ENCODE measurements around the gene LMO2.

Gene LMO2

GRCh38 chr11:33931067-33931466, 39.2 kb upstream of the LMO2 start:
- DNase-seq (ENCODE audit: low spot score): no peak
- H3K4me1 ChIP-seq (ENCODE audit: insufficient read depth, poor library complexity, severe bottlenecking): no peaks in the 10 kb centered on the region
- no peak overlapping the region for H3K27ac ChIP-seq (ENCODE audit: poor library complexity, severe bottlenecking)
- H3K4me3 ChIP-seq (ENCODE audit: severe bottlenecking): no peak overlapping the region
- no peaks in the 10 kb centered on the region for H3K36me3 ChIP-seq (ENCODE audit: low read depth)
- H3K9me3 ChIP-seq (ENCODE audit: severe bottlenecking): no peaks in the 10 kb centered on the region
- TF ChIP-seq, protein P1, sequence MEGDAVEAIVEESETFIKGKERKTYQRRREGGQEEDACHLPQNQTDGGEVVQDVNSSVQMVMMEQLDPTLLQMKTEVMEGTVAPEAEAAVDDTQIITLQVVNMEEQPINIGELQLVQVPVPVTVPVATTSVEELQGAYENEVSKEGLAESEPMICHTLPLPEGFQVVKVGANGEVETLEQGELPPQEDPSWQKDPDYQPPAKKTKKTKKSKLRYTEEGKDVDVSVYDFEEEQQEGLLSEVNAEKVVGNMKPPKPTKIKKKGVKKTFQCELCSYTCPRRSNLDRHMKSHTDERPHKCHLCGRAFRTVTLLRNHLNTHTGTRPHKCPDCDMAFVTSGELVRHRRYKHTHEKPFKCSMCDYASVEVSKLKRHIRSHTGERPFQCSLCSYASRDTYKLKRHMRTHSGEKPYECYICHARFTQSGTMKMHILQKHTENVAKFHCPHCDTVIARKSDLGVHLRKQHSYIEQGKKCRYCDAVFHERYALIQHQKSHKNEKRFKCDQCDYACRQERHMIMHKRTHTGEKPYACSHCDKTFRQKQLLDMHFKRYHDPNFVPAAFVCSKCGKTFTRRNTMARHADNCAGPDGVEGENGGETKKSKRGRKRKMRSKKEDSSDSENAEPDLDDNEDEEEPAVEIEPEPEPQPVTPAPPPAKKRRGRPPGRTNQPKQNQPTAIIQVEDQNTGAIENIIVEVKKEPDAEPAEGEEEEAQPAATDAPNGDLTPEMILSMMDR (IDR thresholded peaks at IDR 0.05; ENCODE audit: poor library complexity, severe bottlenecking): no peak
- H3K27me3 ChIP-seq (ENCODE audit: insufficient read depth, poor library complexity, severe bottlenecking): no peaks in the 10 kb centered on the region
- no peak; the same call in 2 of the 3 replicates for ATAC-seq (ENCODE audit: low read depth)

GRCh38 chr11:33930317-33931021, 38.6 kb upstream of the LMO2 start:
- no peak overlapping the region for H3K27ac ChIP-seq (ENCODE audit: poor library complexity, severe bottlenecking)
- no peak overlapping the region for H3K4me3 ChIP-seq (ENCODE audit: severe bottlenecking)

GRCh38 chr11:33928564-33928963, 36.7 kb upstream of the LMO2 start:
- Histone ChIP-seq H3K27me3 (ENCODE audit: insufficient read depth, poor library complexity, severe bottlenecking) (peaks cover 2% of the 10 kb centered on the region), H3K4me3 (ENCODE audit: severe bottlenecking) (no peak overlapping the region), H3K27ac (ENCODE audit: poor library complexity, severe bottlenecking) (no peak overlapping the region), H3K4me1 (ENCODE audit: insufficient read depth, poor library complexity, severe bottlenecking) (no peaks in the 10 kb centered on the region), H3K9me3 (ENCODE audit: severe bottlenecking) (no peaks in the 10 kb centered on the region), H3K36me3 (ENCODE audit: low read depth) (no peaks in the 10 kb centered on the region)
- TF ChIP-seq, protein P1 (IDR thresholded peaks at IDR 0.05; ENCODE audit: poor library complexity, severe bottlenecking): no peak
- DNase-seq (ENCODE audit: low spot score) (no peak), ATAC-seq (ENCODE audit: low read depth) (no peak)

More at GRCh38 chr11:33930317-33931021, 38.6 kb upstream of the LMO2 start:
- TF ChIP-seq, protein P1 (IDR thresholded peaks at IDR 0.05; ENCODE audit: poor library complexity, severe bottlenecking): no peak
- H3K4me1 ChIP-seq (ENCODE audit: insufficient read depth, poor library complexity, severe bottlenecking): no peaks in the 10 kb centered on the region
- no peaks in the 10 kb centered on the region for H3K27me3 ChIP-seq (ENCODE audit: insufficient read depth, poor library complexity, severe bottlenecking)
- DNase-seq (ENCODE audit: low spot score): no peak
- H3K9me3 ChIP-seq (ENCODE audit: severe bottlenecking): no peaks in the 10 kb centered on the region
- no peak for ATAC-seq (ENCODE audit: low read depth)
- no peaks in the 10 kb centered on the region for H3K36me3 ChIP-seq (ENCODE audit: low read depth)

GRCh38 chr11:33926671-33927552, 35.0 kb upstream of the LMO2 start:
- H3K36me3 ChIP-seq (ENCODE audit: low read depth): no peaks in the 10 kb centered on the region
- ATAC-seq (ENCODE audit: low read depth): no peak
- H3K4me3 ChIP-seq (ENCODE audit: severe bottlenecking): no peak overlapping the region
- no peak for DNase-seq (ENCODE audit: low spot score)
- no peaks in the 10 kb centered on the region for H3K9me3 ChIP-seq (ENCODE audit: severe bottlenecking)
- no peaks in the 10 kb centered on the region for H3K4me1 ChIP-seq (ENCODE audit: insufficient read depth, poor library complexity, severe bottlenecking)
- H3K27me3 ChIP-seq (ENCODE audit: insufficient read depth, poor library complexity, severe bottlenecking): peaks cover 5% of the 10 kb centered on the region
- no peak overlapping the region for H3K27ac ChIP-seq (ENCODE audit: poor library complexity, severe bottlenecking)
- TF ChIP-seq, protein P1 (IDR thresholded peaks at IDR 0.05; ENCODE audit: poor library complexity, severe bottlenecking): no peak
